Chondrocyte (in vitro differentiated cells): Measurements from ENCODE around the gene RAP1A. TPM values are rescaled to one million over a fixed set of nuclear protein-coding genes. Genes with fewer than 3 reads are reported as not detected.

Experiments used
- DNase-seq: peaks from one replicate; pipeline ENCODE4 v3.0.0; 2021; ENCODE audit warnings: mixed read lengths, low spot score
- H3K27ac Mint-ChIP-seq: one replicate; pipeline ENCODE4 v1.8.0; 2021; ENCODE audit warnings: mild to moderate bottlenecking, moderate library complexity, mixed read lengths; ENCODE audit not compliant: unreplicated experiment
- H3K27me3 Mint-ChIP-seq: 2 replicates; pipeline ENCODE4 v1.8.0; 2021; ENCODE audit warnings: low read depth, mixed read lengths
- H3K36me3 Mint-ChIP-seq: 2 replicates; pipeline ENCODE4 v1.8.0; 2021; ENCODE audit warnings: low read depth, mixed read lengths
- H3K4me1 Mint-ChIP-seq: 2 replicates; pipeline ENCODE4 v1.8.0; 2021; ENCODE audit warnings: low read depth, mild to moderate bottlenecking, mixed read lengths
- H3K4me3 Mint-ChIP-seq: one replicate; pipeline ENCODE4 v1.8.0; 2021; ENCODE audit warnings: mild to moderate bottlenecking, moderate library complexity, mixed read lengths; ENCODE audit not compliant: unreplicated experiment
- H3K9me3 Mint-ChIP-seq: 2 replicates; pipeline ENCODE4 v1.8.0; 2021; ENCODE audit warnings: low read depth, mixed read lengths
- CTCF ChIP-seq: fragments of 200-600 bp; sonication (generic); IDR thresholded peaks from 2 replicates; pipeline ENCODE4 v1.5.0; 2021; ENCODE audit warnings: antibody characterized with exemption, mild to moderate bottlenecking, moderate library complexity
- total RNA-seq: library from RNA; stranded (reverse); gene quantifications from 3 replicates; pipeline ENCODE4 v1.2.1, GENCODE V29; 2021

The RAP1A gene
- total RNA-seq, 1 donor from 2014 or later = 60.5 TPM

GRCh38 chr1:111598544-111598943 lies 21.0 kb upstream of the RAP1A start:
- TF ChIP-seq CTCF = no peak
- no peaks in the 10 kb centered on the region for H3K36me3 Mint-ChIP-seq
- no peaks in the 10 kb centered on the region for H3K9me3 Mint-ChIP-seq
- no peaks in the 10 kb centered on the region for H3K27me3 Mint-ChIP-seq
- H3K4me1 Mint-ChIP-seq = peaks cover 5% of the 10 kb centered on the region
- DNase-seq = no peak
- no peak overlapping the region for H3K27ac Mint-ChIP-seq
- H3K4me3 Mint-ChIP-seq = no peak overlapping the region

- H3K4me3 Mint-ChIP-seq = no peak overlapping the region
- no peak overlapping the region for H3K27ac Mint-ChIP-seq
- H3K9me3 Mint-ChIP-seq = no peaks in the 10 kb centered on the region
- H3K27me3 Mint-ChIP-seq = no peaks in the 10 kb centered on the region
- no peak for DNase-seq
- H3K4me1 Mint-ChIP-seq = peaks cover 6% of the 10 kb centered on the region
- H3K36me3 Mint-ChIP-seq = no peaks in the 10 kb centered on the region
- TF ChIP-seq CTCF = no peak
Observed at GRCh38 chr1:111599781-111600693, 19.6 kb upstream of the RAP1A start.

GRCh38 chr1:111600886-111601386 lies 18.7 kb upstream of the RAP1A start:
- H3K4me1 Mint-ChIP-seq = peaks cover 14% of the 10 kb centered on the region
- no peak for DNase-seq

GRCh38 chr1:111602302-111602701 lies 17.3 kb upstream of the RAP1A start:
- H3K4me3 Mint-ChIP-seq = no peak overlapping the region
- H3K36me3 Mint-ChIP-seq = no peaks in the 10 kb centered on the region
- no peak for DNase-seq
- H3K27ac Mint-ChIP-seq = no peak overlapping the region
- H3K9me3 Mint-ChIP-seq = no peaks in the 10 kb centered on the region
- no peaks in the 10 kb centered on the region for H3K27me3 Mint-ChIP-seq
- TF ChIP-seq CTCF = no peak
- H3K4me1 Mint-ChIP-seq = peaks cover 14% of the 10 kb centered on the region

More at GRCh38 chr1:111600886-111601386, 18.7 kb upstream of the RAP1A start:
- Mint-ChIP-seq H3K9me3 (no peaks in the 10 kb centered on the region), H3K27me3 (no peaks in the 10 kb centered on the region), H3K36me3 (no peaks in the 10 kb centered on the region), H3K4me3 (no peak overlapping the region), H3K27ac (no peak overlapping the region)
- TF ChIP-seq CTCF = no peak

GRCh38 chr1:111602974-111603373 lies 16.6 kb upstream of the RAP1A start:
- Mint-ChIP-seq H3K36me3 (no peaks in the 10 kb centered on the region), H3K4me1 (peaks cover 14% of the 10 kb centered on the region), H3K27ac (no peak overlapping the region), H3K27me3 (no peaks in the 10 kb centered on the region), H3K9me3 (no peaks in the 10 kb centered on the region), H3K4me3 (no peak overlapping the region)
- TF ChIP-seq CTCF = no peak
- no peak for DNase-seq
